GM18498 (cell line): ENCODE measurements around the gene ZNF689.
"Not testable (repeated sequence)": the region's sequence is repeated elsewhere in the genome, so short reads cannot be mapped to it uniquely, and the experiment has no call there.

Experiments
- ATAC-seq: cut with Tn5 transposase; IDR thresholded peaks from one replicate; pipeline ENCODE4 v1.9.1; 2021; ENCODE audit warnings: mild to moderate bottlenecking, moderate library complexity; ENCODE audit not compliant: unreplicated experiment

The ZNF689 gene

GRCh38 chr16:30637139-30637538 lies 26.9 kb upstream of the ZNF689 start:
- not testable (repeated sequence) for ATAC-seq

GRCh38 chr16:30636599-30636998 lies 26.4 kb upstream of the ZNF689 start:
- ATAC-seq, result no peak

- no peak for ATAC-seq
These were observed 23.3 kb upstream of the ZNF689 start for GRCh38 chr16:30633526-30633925.

DNA sequence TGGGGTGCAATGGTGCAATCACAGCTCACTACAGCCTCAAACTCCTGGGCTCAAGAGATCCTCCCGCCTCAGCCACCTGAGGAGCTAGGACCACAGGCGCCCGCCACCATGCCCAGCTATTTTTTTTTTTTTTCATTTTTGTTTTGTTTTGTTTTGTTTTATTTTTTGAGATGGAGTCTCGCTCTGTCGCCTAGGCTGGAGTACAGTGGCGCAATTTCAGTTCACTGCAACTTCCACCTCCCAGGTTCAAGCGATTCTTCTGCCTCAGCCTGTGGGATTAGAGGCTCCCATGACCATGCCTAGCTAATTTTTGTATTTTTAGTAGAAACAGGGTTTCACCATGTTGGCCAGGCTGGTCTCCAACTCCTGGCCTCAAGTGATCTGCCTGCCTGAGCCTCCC lies 22.3 kb upstream of the ZNF689 start:
- ATAC-seq, result not testable (repeated sequence)

DNA sequence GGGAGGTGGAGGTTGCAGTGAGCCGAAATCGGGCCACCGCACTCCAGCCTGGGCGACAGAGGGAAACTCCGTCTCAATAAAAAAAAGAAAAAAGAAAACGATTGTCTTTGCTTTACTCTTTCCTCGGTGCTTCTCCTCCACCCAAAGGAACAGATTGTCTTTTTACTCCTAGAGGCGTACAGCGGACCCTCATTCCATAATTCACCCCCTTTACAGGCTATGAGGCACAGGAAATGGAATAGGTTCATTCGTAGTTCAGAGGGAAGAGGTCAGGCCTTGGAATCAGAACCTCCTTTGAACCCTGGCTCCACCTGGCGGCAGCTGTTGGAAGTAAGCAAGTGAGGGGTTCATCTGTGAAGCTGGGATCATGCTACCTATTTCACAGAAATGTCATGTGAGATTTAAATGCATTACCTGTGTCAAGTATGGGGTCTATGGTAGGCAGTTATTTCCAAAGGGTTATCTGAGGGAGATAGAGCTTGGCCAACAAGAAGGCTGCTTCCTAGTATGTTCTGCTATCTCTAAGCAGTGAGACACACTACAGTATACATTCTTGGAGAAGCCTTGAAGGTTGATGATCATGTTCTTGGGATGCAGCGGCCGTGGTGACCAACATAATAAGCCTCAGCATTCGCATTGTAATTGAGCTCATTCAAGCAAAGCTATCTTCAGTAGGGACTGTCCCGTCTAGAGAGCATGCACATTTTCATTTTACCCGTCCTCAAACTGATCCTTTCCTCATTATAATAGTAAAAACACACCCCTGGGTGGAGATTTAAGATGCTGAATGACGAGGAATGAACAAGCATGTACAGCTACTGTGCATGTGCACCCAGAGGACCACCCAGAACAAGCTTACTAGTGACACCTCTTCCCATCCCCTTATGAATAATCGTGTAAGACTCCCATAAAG lies 18.7 kb upstream of the ZNF689 start:
- ATAC-seq, result no peak

- ATAC-seq, result no peak
These were observed 16.0 kb upstream of the ZNF689 start for GRCh38 chr16:30626236-30626635.

DNA sequence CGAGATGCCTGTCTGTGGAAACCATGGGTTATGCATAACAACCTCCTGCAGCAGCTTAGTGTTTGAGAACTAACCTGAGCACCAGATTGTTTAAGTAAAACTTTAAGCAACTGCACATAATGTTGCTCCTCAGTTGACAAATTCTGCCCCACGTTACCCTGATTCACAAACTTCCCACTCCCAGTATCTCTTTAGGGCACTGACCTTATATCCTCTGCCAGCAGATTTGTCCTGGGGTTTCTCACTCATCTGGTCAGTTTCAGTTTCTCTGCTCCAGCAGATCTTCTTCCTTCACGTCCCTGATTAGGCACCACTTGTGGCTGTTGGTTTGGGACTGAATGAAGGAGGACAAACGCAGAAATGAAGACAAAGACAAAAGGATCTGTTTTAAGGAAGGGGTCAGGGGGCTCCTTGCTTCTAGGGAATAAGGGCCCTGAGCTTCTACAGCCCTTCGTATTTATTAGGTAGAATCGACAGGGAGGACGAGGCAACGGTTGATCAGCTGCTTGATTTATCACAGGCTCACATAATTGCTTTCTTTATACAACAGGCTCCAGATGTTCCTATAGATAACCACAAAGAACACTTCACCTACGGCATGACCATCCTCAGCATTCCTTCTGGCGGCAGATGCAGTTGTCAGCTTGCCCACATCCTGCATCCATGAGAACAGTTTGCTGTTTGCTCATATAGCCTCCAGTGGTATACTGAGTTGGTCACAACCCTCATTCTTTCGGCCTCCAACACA lies 13.5 kb upstream of the ZNF689 start:
- no peak for ATAC-seq

- ATAC-seq, result no peak
These were observed 12.4 kb upstream of the ZNF689 start for GRCh38 chr16:30622455-30623032.

DNA sequence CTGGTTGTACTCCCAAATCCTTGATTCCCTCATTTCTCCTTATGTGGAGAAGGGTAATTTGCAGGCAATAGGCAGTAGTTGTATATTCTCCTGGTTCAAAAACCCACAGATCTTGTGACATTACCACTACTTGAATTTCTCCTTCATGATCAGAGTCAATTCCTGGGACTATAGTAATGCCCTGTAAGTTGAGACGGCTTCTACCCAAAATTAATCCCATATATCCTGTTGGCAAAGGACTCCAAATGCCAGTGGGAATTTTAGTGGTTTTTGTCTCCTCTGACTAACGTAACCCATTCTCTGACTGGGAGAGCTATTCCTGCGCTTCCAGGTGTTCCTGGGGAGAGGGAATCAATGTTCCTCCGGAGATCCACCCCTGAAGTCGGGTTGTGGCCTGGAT lies 11.6 kb upstream of the ZNF689 start:
- no peak for ATAC-seq

GRCh38 chr16:30620169-30620568 lies 10.0 kb upstream of the ZNF689 start:
- no peak for ATAC-seq

- ATAC-seq, result no peak
These were observed 9.4 kb upstream of the ZNF689 start for GRCh38 chr16:30619638-30620037.

DNA sequence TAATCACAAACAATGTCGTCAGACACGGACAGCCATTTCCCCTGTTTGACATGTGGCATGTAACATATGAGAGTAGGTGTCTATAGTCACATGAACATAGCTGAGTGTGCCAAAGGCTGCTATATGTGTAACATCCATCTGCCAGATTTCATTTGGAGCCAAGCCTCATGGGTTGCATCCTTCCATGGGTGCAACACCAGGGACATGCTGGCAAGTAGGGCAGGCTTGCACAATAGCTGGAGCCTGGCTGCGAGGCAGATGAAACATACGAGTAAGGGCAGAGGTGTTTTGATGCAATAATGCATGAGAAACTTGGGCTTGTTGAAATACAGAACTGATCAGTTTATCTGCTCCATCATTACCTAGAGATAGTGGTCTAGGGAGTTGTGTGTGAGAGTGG lies 9.0 kb upstream of the ZNF689 start:
- no peak for ATAC-seq

GRCh38 chr16:30615358-30616091 lies 5.3 kb upstream of the ZNF689 start:
- ATAC-seq, result no peak

DNA sequence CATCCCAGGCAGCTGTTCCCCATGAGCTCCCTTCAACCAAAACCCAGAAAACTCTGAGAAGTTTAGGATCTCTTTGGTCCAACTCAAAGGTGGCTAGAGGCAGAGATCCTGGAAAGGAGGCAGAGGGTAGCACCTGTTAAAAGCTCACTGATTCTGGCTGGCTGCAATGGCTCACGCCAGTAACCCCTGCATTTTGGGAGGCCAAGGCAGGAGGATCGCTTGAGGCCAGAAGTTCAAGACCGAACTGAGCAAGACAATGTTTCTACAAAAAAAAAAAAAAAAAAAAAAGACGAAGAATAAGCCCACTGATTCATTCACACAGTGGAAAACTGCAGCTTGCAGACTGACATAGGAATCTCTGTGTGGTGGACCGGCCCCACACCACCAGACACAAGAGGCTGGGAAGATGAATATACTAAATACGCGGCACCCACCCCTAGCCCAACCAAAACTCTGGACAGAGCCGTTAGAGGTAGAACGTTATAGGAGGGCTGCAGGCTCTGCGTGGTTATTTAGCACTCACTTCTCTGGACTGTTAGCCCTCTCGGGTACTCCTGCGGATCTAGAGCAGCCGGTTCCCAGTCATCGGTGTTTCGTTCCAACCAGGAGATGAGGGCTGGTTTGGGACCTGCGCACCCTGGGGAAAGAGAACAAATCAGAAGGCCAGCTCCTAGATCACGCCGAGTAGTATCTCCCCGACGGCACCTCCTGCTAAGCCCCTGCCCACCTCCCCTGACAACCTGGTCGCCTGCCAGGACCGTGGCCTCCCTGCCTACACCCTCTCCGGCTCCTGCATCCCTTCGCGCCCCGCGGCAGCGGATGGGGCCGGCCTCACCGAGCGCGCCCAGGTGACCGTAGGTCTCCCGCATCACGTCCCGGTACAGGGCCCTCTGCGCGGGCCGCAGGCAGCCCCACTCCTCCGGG lies 925 bp downstream of the ZNF689 start:
- ATAC-seq, result peak; percentile 37

DNA sequence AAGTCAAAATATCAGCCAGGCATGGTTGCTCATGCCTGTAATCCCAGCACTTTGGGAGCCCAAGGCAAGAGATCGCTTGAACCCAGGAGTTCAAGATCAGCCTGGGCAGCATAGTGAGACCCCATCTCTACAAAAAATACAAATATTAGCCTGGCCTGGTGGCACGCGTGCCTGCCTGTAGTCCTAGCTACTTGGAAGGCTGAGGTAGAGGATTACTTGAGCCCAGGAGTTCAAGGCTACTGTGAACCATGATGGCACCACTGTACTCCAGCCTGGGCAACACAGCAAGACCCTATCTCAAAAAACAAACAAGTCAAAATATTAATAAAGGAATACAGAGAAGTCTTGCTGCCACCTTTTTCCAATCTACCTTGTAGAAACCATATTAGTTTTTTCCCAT lies 4.2 kb downstream of the ZNF689 start:
- ATAC-seq, result no peak

GRCh38 chr16:30605158-30605557 lies 5.0 kb downstream of the ZNF689 start:
- ATAC-seq, result no peak

DNA sequence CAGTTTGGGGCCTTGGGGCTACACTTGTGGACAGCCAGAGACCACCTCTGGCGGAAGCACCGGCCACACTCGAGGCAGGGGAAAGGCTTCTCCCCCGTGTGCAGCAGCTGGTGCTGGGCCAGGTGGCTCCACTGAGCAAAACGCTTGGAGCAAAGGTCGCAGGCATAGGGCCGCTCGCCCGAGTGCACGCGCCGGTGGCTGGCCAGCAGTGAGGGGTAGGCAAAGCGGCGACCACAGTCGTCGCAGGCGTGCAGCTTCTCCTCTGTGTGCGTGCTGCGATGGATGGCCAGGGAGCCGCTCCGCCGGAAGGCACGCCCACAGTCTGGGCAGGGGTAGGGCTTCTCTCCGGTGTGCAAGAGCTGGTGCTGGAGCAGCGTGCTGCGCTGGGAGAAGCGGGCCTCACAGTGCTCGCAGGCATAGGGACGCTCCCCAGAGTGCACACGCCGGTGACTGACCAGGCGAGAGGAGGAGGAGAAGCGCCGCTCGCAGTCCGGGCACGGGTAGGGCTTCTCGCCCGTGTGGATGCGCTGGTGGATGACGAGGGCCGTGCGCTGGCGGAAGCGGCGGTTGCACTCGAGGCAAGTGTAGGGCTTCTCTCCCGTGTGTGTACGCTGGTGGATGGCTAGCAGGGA lies 5.8 kb downstream of the ZNF689 start:
- no peak for ATAC-seq

GRCh38 chr16:30603945-30604315 lies 6.3 kb downstream of the ZNF689 start:
- no peak for ATAC-seq

- ATAC-seq, result no peak
These were observed 7.4 kb downstream of the ZNF689 start for GRCh38 chr16:30602616-30603277.
